Neural progenitor cell (in vitro differentiated cells): ENCODE measurements around the gene CCL16. TPM values are rescaled to one million over a fixed set of nuclear protein-coding genes. Genes with fewer than 3 reads are reported as not detected.

ENCODE experiments used
- DNase-seq: peaks from one replicate; pipeline ENCODE4 v3.0.0-alpha.2; 2016; ENCODE audit warnings: low spot score
- H2AFZ ChIP-seq: fragments of 200-600 bp; sonication (generic); replicated peaks from 2 replicates; pipeline ENCODE4 v1.6.1; 2016; ENCODE audit warnings: antibody characterized with exemption
- H3F3A ChIP-seq: fragments of 200-600 bp; sonication (generic); 2 replicates; pipeline ENCODE4 v1.6.1; 2016; ENCODE audit warnings: antibody characterized with exemption, low read depth
- H3K27ac ChIP-seq: fragments of 200-600 bp; sonication (generic); 2 replicates; pipeline ENCODE4 v1.5.1; 2016; ENCODE audit warnings: mild to moderate bottlenecking
- H3K27me3 ChIP-seq: fragments of 200-600 bp; sonication (generic); 2 replicates; pipeline ENCODE4 v1.6.1; 2016; ENCODE audit warnings: mild to moderate bottlenecking, moderate library complexity
- H3K36me3 ChIP-seq: fragments of 200-600 bp; sonication (generic); 2 replicates; pipeline ENCODE4 v1.5.1; 2016
- H3K4me1 ChIP-seq: fragments of 200-600 bp; sonication (generic); 2 replicates; pipeline ENCODE4 v1.6.1; 2016; ENCODE audit warnings: mixed run types
- H3K4me2 ChIP-seq: fragments of 200-600 bp; sonication (generic); 2 replicates; pipeline ENCODE4 v1.6.1; 2016
- H3K4me3 ChIP-seq: fragments of 200-600 bp; sonication (generic); 2 replicates; pipeline ENCODE4 v1.5.1; 2016
- H3K79me2 ChIP-seq: fragments of 200-600 bp; sonication (generic); 2 replicates; pipeline ENCODE4 v1.6.1; 2016; ENCODE audit warnings: low read depth
- H3K9ac ChIP-seq: fragments of 200-600 bp; sonication (generic); 2 replicates; pipeline ENCODE4 v1.6.1; 2016
- H3K9me3 ChIP-seq: fragments of 200-600 bp; sonication (generic); 2 replicates; pipeline ENCODE4 v1.5.1; 2016; ENCODE audit warnings: low read depth
- H4K20me1 ChIP-seq: fragments of 200-600 bp; sonication (generic); 2 replicates; pipeline ENCODE4 v1.6.1; 2016; ENCODE audit warnings: low read depth
- H3K27ac Mint-ChIP-seq: 3 replicates; pipeline ENCODE4 v1.8.0; 2021; ENCODE audit warnings: mixed read lengths
- H3K27me3 Mint-ChIP-seq: 2 replicates; pipeline ENCODE4 v1.8.0; 2022; ENCODE audit warnings: low read depth, mild to moderate bottlenecking, inconsistent platforms, moderate library complexity, mixed read lengths; ENCODE audit not compliant: insufficient read depth
- H3K36me3 Mint-ChIP-seq: 3 replicates; pipeline ENCODE4 v1.8.0; 2021; ENCODE audit warnings: mixed read lengths
- H3K4me1 Mint-ChIP-seq: 3 replicates; pipeline ENCODE4 v1.8.0; 2021; ENCODE audit warnings: mixed read lengths
- H3K4me3 Mint-ChIP-seq: 3 replicates; pipeline ENCODE4 v1.8.0; 2021; ENCODE audit warnings: mild to moderate bottlenecking, moderate library complexity, mixed read lengths
- H3K9me3 Mint-ChIP-seq: 3 replicates; pipeline ENCODE4 v1.8.0; 2020; ENCODE audit warnings: mixed read lengths
- EZH2 ChIP-seq: fragments of 200-600 bp; sonication (generic); IDR thresholded peaks from 2 replicates; pipeline ENCODE4 v1.6.1; 2017; ENCODE audit warnings: antibody characterized with exemption, mild to moderate bottlenecking, moderate library complexity
- EZH2phosphoT487 ChIP-seq: fragments of 200-600 bp; sonication (generic); IDR thresholded peaks from 2 replicates; pipeline ENCODE4 v1.6.1; 2017; ENCODE audit warnings: antibody characterized with exemption
- total RNA-seq: library from RNA; depleted of rRNA; stranded (reverse); fragments of >200 nt; gene quantifications from 2 replicates; pipeline ENCODE4 v1.2.3, GENCODE V29; 2015; ENCODE audit warnings: low replicate concordance
- TF ChIP-seq, protein P1 (sequence below): fragments of 200-600 bp; sonication (generic); IDR thresholded peaks from 2 replicates; pipeline ENCODE4 v1.5.1; 2017; ENCODE audit warnings: antibody characterized with exemption, mild to moderate bottlenecking

Gene CCL16
- total RNA-seq, 1 donor from 2014 or later, result not detected

DNA sequence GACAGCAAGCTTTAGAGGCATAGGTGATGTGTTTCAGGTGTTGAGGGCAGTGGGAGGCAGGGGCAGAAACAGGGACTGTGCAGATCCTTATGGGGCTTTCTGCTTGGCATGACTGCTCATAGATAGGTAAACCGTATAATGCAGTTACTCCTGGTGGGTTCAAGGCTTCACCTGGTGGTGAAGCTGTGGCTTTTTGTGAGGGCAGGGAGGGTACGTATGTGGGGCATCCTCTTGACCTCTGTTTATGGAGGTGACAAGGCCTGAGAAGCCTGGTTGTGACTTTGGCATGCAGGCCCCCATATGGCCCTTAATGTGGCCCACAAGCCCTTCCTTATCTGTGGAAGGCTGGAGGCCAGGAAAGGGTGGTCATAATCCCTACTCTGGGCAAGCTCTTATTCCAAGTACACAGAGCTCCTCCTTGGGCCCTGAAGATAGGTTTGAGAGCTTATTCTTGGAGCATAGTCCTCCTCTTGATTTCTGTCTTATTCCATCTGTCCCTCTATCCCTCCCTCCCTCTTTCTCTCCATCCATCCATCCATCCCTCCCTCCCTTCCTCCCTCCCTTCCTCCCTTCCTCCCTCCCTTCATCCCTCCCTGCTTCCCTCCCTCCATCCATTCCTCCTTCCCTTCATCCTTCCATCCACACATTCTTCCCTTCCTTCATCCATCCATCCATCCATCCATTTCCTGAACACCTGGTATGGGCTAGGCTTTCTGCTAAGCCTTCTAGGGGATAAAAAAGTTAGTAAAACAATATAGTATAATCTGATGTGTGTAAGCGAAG is 1.3 kb upstream of the CCL16 start:
- no peaks in the 10 kb centered on the region for H3K27me3 Mint-ChIP-seq
- no peak overlapping the region for H3K4me3 Mint-ChIP-seq
- Histone ChIP-seq H3K79me2 (no peaks in the 10 kb centered on the region), H4K20me1 (no peaks in the 10 kb centered on the region), H3K9ac (no peak overlapping the region), H3K4me1 (no peaks in the 10 kb centered on the region), H3K4me3 (no peak overlapping the region), H3K36me3 (no peaks in the 10 kb centered on the region), H2AFZ (no peak overlapping the region), H3K9me3 (no peaks in the 10 kb centered on the region), H3K4me2 (no peak overlapping the region), H3K27me3 (no peaks in the 10 kb centered on the region), H3F3A (no peaks in the 10 kb centered on the region), H3K27ac (no peak overlapping the region)
- TF ChIP-seq, protein P1, sequence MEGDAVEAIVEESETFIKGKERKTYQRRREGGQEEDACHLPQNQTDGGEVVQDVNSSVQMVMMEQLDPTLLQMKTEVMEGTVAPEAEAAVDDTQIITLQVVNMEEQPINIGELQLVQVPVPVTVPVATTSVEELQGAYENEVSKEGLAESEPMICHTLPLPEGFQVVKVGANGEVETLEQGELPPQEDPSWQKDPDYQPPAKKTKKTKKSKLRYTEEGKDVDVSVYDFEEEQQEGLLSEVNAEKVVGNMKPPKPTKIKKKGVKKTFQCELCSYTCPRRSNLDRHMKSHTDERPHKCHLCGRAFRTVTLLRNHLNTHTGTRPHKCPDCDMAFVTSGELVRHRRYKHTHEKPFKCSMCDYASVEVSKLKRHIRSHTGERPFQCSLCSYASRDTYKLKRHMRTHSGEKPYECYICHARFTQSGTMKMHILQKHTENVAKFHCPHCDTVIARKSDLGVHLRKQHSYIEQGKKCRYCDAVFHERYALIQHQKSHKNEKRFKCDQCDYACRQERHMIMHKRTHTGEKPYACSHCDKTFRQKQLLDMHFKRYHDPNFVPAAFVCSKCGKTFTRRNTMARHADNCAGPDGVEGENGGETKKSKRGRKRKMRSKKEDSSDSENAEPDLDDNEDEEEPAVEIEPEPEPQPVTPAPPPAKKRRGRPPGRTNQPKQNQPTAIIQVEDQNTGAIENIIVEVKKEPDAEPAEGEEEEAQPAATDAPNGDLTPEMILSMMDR, result no peak
- TF ChIP-seq EZH2 (no peak), EZH2phosphoT487 (no peak)
- no peaks in the 10 kb centered on the region for H3K4me1 Mint-ChIP-seq
- H3K9me3 Mint-ChIP-seq, result peaks cover 2% of the 10 kb centered on the region
- no peaks in the 10 kb centered on the region for H3K36me3 Mint-ChIP-seq
- H3K27ac Mint-ChIP-seq, result no peak overlapping the region
- no peak for DNase-seq

DNA sequence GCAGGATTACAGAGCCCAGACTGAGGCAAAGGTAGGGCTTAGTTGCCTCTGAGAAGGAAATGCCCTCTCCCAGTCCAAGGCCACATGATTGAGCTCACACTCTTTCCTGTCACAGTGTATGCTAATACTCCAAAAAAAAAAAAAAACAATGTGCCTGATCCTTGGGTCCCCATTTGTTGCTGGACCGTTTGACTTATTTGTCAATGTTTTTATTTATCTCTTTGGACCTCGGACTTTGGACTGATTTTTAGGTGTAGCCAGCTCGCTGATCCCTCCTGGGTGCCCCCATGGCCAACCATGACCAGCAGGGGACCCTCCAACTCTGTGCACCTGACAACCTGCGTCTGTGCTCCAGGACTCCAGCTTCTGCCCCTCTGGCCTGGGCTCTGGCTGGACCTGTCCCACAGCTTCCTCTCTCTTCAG is 622 bp upstream of the CCL16 start:
- no peaks in the 10 kb centered on the region for H3K79me2 ChIP-seq
- no peak overlapping the region for H3K9ac ChIP-seq
- no peaks in the 10 kb centered on the region for H3K27me3 ChIP-seq
- peak; percentile 27 for DNase-seq
- H3K9me3 ChIP-seq, result no peaks in the 10 kb centered on the region
- Mint-ChIP-seq H3K9me3 (peaks cover 2% of the 10 kb centered on the region), H3K27ac (no peak overlapping the region), H3K4me1 (no peaks in the 10 kb centered on the region), H3K4me3 (no peak overlapping the region), H3K36me3 (no peaks in the 10 kb centered on the region), H3K27me3 (no peaks in the 10 kb centered on the region)
- H3K4me2 ChIP-seq, result no peak overlapping the region
- H3K4me1 ChIP-seq, result no peaks in the 10 kb centered on the region
- no peaks in the 10 kb centered on the region for H3F3A ChIP-seq
- no peak for TF ChIP-seq EZH2phosphoT487
- TF ChIP-seq, protein P1, result peak; percentile 41
- no peak for TF ChIP-seq EZH2
- H3K4me3 ChIP-seq, result no peak overlapping the region
- H2AFZ ChIP-seq, result no peak overlapping the region
- no peak overlapping the region for H3K27ac ChIP-seq
- no peaks in the 10 kb centered on the region for H3K36me3 ChIP-seq
- no peaks in the 10 kb centered on the region for H4K20me1 ChIP-seq

DNA sequence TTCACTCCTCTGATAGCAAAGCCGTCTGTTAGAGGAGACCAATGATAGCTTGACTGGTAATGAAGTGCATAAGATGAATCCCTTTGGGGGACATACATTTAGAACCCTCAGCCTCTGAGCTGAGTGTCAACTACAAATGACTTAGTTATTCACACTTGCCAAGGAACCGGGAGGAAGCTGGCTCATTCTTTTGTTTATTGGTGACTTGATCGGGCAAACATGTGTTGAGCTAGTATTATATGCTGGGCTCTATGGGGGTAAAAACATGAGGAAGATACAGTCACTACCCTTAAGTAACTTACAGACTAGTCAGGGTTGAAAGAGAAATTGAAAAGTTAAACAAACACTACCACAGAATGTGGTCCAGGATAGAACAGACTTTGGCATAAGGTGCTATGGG is 3.0 kb downstream of the CCL16 start:
- TF ChIP-seq EZH2phosphoT487 (no peak), EZH2 (no peak)
- TF ChIP-seq, protein P1, result no peak
- no peaks in the 10 kb centered on the region for H4K20me1 ChIP-seq
- H3K27ac ChIP-seq, result no peak overlapping the region
- no peak for DNase-seq
- H3K4me3 ChIP-seq, result no peak overlapping the region
- no peak overlapping the region for H3K9ac ChIP-seq
- H2AFZ ChIP-seq, result no peak overlapping the region
- Mint-ChIP-seq H3K9me3 (peaks cover 2% of the 10 kb centered on the region), H3K36me3 (no peaks in the 10 kb centered on the region), H3K27me3 (no peaks in the 10 kb centered on the region), H3K27ac (no peak overlapping the region), H3K4me3 (no peak overlapping the region), H3K4me1 (no peaks in the 10 kb centered on the region)
- no peak overlapping the region for H3K4me2 ChIP-seq
- no peaks in the 10 kb centered on the region for H3K27me3 ChIP-seq
- H3K36me3 ChIP-seq, result no peaks in the 10 kb centered on the region
- no peaks in the 10 kb centered on the region for H3K9me3 ChIP-seq
- no peaks in the 10 kb centered on the region for H3F3A ChIP-seq
- H3K4me1 ChIP-seq, result no peaks in the 10 kb centered on the region
- no peaks in the 10 kb centered on the region for H3K79me2 ChIP-seq
